C4-2B (cell line): Measurements from ENCODE around the gene PPP2R3B.

ENCODE experiments used
- H3K27ac ChIP-seq: fragments of 450-650 bp; 2 replicates; pipeline ENCODE4 v1.5.1; 2017
- CTCF ChIP-seq: fragments of 450-650 bp; conservative IDR thresholded peaks from 2 replicates; pipeline ENCODE4 v1.5.1; 2017; ENCODE audit warnings: mild to moderate bottlenecking
- ZFX ChIP-seq: fragments of 450-650 bp; IDR thresholded peaks from 2 replicates; pipeline ENCODE4 v1.6.1; 2017

Gene PPP2R3B

GRCh38 chrX:358651-359143, 28.0 kb downstream of the PPP2R3B start:
- H3K27ac ChIP-seq = no peak overlapping the region
- no peak for TF ChIP-seq ZFX

GRCh38 chrX:357693-358471, 28.8 kb downstream of the PPP2R3B start:
- no peak overlapping the region for H3K27ac ChIP-seq
- TF ChIP-seq ZFX (no peak), CTCF (no peak)

- TF ChIP-seq ZFX = no peak
- TF ChIP-seq CTCF = no peak
- no peak overlapping the region for H3K27ac ChIP-seq
Measured at GRCh38 chrX:357035-357692, 29.5 kb downstream of the PPP2R3B start.

DNA sequence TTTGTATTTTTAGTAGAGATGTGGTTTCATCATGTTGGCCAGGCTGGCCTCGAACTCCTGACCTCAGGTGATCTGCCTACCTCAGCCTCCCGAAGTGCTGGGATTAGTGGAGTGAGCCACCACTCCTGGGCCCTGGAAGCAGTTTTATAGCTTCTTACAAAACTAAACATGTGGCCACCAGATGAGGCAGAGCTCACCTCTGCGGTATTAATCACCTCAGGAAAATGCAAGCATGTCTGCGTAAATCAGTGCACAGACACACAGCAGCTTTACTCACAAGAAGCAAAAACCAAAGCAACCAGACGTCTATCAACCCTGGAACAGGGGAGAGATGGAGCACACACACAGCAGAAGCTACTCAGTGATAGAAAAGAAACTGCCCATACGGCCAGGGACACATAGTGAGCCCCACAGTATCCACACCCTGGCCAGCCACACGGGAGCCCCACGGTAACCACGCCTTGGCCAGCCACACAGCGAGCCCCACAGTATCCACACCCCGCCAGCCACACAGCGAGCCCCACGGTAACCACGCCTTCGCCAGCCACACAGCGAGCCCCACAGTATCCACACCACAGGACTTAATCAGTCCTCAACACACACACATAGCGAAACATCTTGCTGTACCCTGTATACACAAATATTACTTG, 30.2 kb downstream of the PPP2R3B start:
- H3K27ac ChIP-seq = no peak overlapping the region
- TF ChIP-seq CTCF (no peak), ZFX (no peak)

DNA sequence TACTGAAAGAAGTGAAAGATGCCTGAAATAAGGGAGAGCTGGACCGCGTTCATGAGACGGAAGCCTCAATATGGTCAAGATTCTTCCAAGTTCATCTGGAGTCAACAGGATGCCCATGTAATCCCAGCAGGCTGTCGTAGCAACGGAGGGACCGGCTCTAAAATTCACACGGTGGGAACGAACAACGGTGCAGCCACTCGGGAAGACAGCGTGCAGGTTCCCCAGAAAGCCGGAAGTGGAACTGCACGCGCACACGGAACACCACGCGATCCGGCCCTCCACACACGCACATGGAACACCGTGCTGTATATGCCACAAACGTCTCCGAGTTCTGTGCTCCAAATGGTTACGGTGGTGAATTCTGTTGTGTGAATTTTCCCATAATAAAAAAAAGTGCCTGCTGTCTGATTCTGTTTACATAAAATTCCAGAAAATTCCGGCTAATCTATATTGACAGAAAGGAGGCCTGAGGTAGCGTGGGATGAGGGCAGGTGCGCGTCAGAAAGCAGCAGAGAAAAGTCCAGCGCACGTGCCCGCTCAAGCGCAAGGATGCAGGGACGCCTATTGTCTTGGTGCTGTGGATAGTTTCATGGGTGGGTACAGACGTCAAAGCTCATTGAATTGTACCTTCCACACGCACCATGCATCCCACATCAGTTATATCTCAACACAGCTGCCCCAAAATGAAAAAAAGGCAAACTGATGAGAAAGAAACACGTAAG, 31.2 kb downstream of the PPP2R3B start:
- H3K27ac ChIP-seq = no peak overlapping the region
- no peak for TF ChIP-seq ZFX
- TF ChIP-seq CTCF = no peak

- H3K27ac ChIP-seq = no peak overlapping the region
- TF ChIP-seq ZFX = no peak
- no peak for TF ChIP-seq CTCF
Measured at GRCh38 chrX:353566-354535, 32.9 kb downstream of the PPP2R3B start.
